Measurements from ENCODE around the gene IDI1.

IDI1 gene

GRCh38 chr10:1085258-1085657 is 36.3 kb upstream of the IDI1 start:
- Histone ChIP-seq H3K4me2 (ENCODE audit: low read length) (no peak overlapping the region), H4K20me1 (ENCODE audit: control insufficient read depth, insufficient read depth, low read depth, low read length) (no peaks in the 10 kb centered on the region), H3K4me1 (ENCODE audit: control insufficient read depth, low read length) (no peaks in the 10 kb centered on the region), H3K79me2 (ENCODE audit: control insufficient read depth, low read length) (no peaks in the 10 kb centered on the region), H3K9me2 (replicated peaks; ENCODE audit: control insufficient read depth, low read length) (no peaks in the 10 kb centered on the region), H3K4me3 (ENCODE audit: low read length) (no peak overlapping the region), H3K27me3 (ENCODE audit: control insufficient read depth, low read length) (no peaks in the 10 kb centered on the region), H3F3A (ENCODE audit: control insufficient read depth, insufficient read depth) (peaks cover 3% of the 10 kb centered on the region; the same call in 1 of the 2 replicates), H3K9me3 (ENCODE audit: control insufficient read depth, insufficient read depth, low read length) (no peaks in the 10 kb centered on the region), H3K27ac (ENCODE audit: low read depth, low read length) (no peak overlapping the region), H3K36me3 (ENCODE audit: control insufficient read depth, low read length) (peaks cover 74% of the 10 kb centered on the region)
- no peak for TF ChIP-seq CTCF (IDR thresholded peaks at IDR 0.05; ENCODE audit: low read depth, low read length, poor library complexity, severe bottlenecking)
- no peak for TF ChIP-seq EZH2phosphoT487 (IDR thresholded peaks at IDR 0.05; ENCODE audit: borderline replicate concordance, low read length)

GRCh38 chr10:1084011-1084950 is 35.4 kb upstream of the IDI1 start:
- no peaks in the 10 kb centered on the region for H3K9me3 ChIP-seq (ENCODE audit: control insufficient read depth, insufficient read depth, low read length)
- no peaks in the 10 kb centered on the region for H3K9me2 ChIP-seq (replicated peaks; ENCODE audit: control insufficient read depth, low read length)
- no peak overlapping the region for H3K4me2 ChIP-seq (ENCODE audit: low read length)
- no peaks in the 10 kb centered on the region for H3K27me3 ChIP-seq (ENCODE audit: control insufficient read depth, low read length)
- TF ChIP-seq CTCF (IDR thresholded peaks at IDR 0.05; ENCODE audit: low read depth, low read length, poor library complexity, severe bottlenecking): no peak
- no peak for TF ChIP-seq EZH2phosphoT487 (IDR thresholded peaks at IDR 0.05; ENCODE audit: borderline replicate concordance, low read length)
- H3K27ac ChIP-seq (ENCODE audit: low read depth, low read length): no peak overlapping the region
- H3F3A ChIP-seq (ENCODE audit: control insufficient read depth, insufficient read depth): peaks cover 3% of the 10 kb centered on the region; the same call in 1 of the 2 replicates
- no peaks in the 10 kb centered on the region for H3K4me1 ChIP-seq (ENCODE audit: control insufficient read depth, low read length)
- H4K20me1 ChIP-seq (ENCODE audit: control insufficient read depth, insufficient read depth, low read depth, low read length): no peaks in the 10 kb centered on the region
- peaks cover 77% of the 10 kb centered on the region for H3K36me3 ChIP-seq (ENCODE audit: control insufficient read depth, low read length)
- no peak overlapping the region for H3K4me3 ChIP-seq (ENCODE audit: low read length)
- no peaks in the 10 kb centered on the region for H3K79me2 ChIP-seq (ENCODE audit: control insufficient read depth, low read length)

- Histone ChIP-seq H3K9me3 (ENCODE audit: control insufficient read depth, insufficient read depth, low read length) (no peaks in the 10 kb centered on the region), H3K9me2 (replicated peaks; ENCODE audit: control insufficient read depth, low read length) (no peaks in the 10 kb centered on the region), H3K79me2 (ENCODE audit: control insufficient read depth, low read length) (no peaks in the 10 kb centered on the region), H3F3A (ENCODE audit: control insufficient read depth, insufficient read depth) (peaks cover 3% of the 10 kb centered on the region; the same call in 1 of the 2 replicates), H3K4me1 (ENCODE audit: control insufficient read depth, low read length) (no peaks in the 10 kb centered on the region), H4K20me1 (ENCODE audit: control insufficient read depth, insufficient read depth, low read depth, low read length) (no peaks in the 10 kb centered on the region), H3K4me2 (ENCODE audit: low read length) (no peak overlapping the region), H3K27me3 (ENCODE audit: control insufficient read depth, low read length) (no peaks in the 10 kb centered on the region), H3K4me3 (ENCODE audit: low read length) (no peak overlapping the region), H3K27ac (ENCODE audit: low read depth, low read length) (no peak overlapping the region), H3K36me3 (ENCODE audit: control insufficient read depth, low read length) (peaks cover 76% of the 10 kb centered on the region)
- TF ChIP-seq EZH2phosphoT487 (IDR thresholded peaks at IDR 0.05; ENCODE audit: borderline replicate concordance, low read length) (no peak), CTCF (IDR thresholded peaks at IDR 0.05; ENCODE audit: low read depth, low read length, poor library complexity, severe bottlenecking) (no peak)
These were observed 34.7 kb upstream of the IDI1 start for GRCh38 chr10:1083581-1083980.

Data from DOHH2 (cell line).